GM21737 (cell line): Measurements from ENCODE around the gene EFCAB11.

Source experiments
- ATAC-seq: cut with Tn5 transposase; IDR thresholded peaks from one replicate; pipeline ENCODE4 v1.9.1; 2021; ENCODE audit warnings: mild to moderate bottlenecking, moderate library complexity; ENCODE audit not compliant: unreplicated experiment

The EFCAB11 gene

GRCh38 chr14:89957791-89958190 lies 3.3 kb upstream of the EFCAB11 start:
- ATAC-seq, result no peak

- no peak for ATAC-seq
These were observed 2.8 kb upstream of the EFCAB11 start for GRCh38 chr14:89957376-89957775.

GRCh38 chr14:89956661-89957009 lies 2.1 kb upstream of the EFCAB11 start:
- no peak for ATAC-seq

- peak; percentile 59 for ATAC-seq
These were observed 1.5 kb upstream of the EFCAB11 start, which contains the start of gene TDP1 for GRCh38 chr14:89955745-89956660. TSS of gene TDP1 (plus strand) at chr14:89955927. CDS start at chr14:89963115, 7,188 bp downstream.

GRCh38 chr14:89955022-89955744 lies 653 bp upstream of the EFCAB11 start:
- ATAC-seq, result peak; percentile 9

GRCh38 chr14:89953602-89954001 lies 928 bp downstream of the EFCAB11 start:
- ATAC-seq, result no peak

- no peak for ATAC-seq
These were observed 2.0 kb downstream of the EFCAB11 start for GRCh38 chr14:89952576-89952975.

- ATAC-seq, result no peak
These were observed 7.2 kb downstream of the EFCAB11 start for GRCh38 chr14:89947344-89947743.

- ATAC-seq, result no peak
These were observed 12.6 kb downstream of the EFCAB11 start for GRCh38 chr14:89941830-89942377.

GRCh38 chr14:89936654-89937185 lies 17.8 kb downstream of the EFCAB11 start:
- no peak for ATAC-seq

GRCh38 chr14:89933002-89933401 lies 21.5 kb downstream of the EFCAB11 start:
- no peak for ATAC-seq

- ATAC-seq, result no peak
These were observed 27.2 kb downstream of the EFCAB11 start for GRCh38 chr14:89927186-89927865.

- no peak for ATAC-seq
These were observed 27.8 kb downstream of the EFCAB11 start for GRCh38 chr14:89926694-89927093.

- no peak for ATAC-seq
These were observed 30.3 kb downstream of the EFCAB11 start for GRCh38 chr14:89924268-89924667.

- no peak for ATAC-seq
These were observed 32.3 kb downstream of the EFCAB11 start for GRCh38 chr14:89922031-89922907.

- ATAC-seq, result no peak
These were observed 33.2 kb downstream of the EFCAB11 start for GRCh38 chr14:89921346-89921745.

- ATAC-seq, result no peak
These were observed 34.5 kb downstream of the EFCAB11 start for GRCh38 chr14:89920056-89920455.

GRCh38 chr14:89918721-89919120 lies 35.8 kb downstream of the EFCAB11 start:
- ATAC-seq, result no peak

- no peak for ATAC-seq
These were observed 39.2 kb downstream of the EFCAB11 start for GRCh38 chr14:89915114-89915878.
